ENCODE data around the gene KDM4B.

DNA sequence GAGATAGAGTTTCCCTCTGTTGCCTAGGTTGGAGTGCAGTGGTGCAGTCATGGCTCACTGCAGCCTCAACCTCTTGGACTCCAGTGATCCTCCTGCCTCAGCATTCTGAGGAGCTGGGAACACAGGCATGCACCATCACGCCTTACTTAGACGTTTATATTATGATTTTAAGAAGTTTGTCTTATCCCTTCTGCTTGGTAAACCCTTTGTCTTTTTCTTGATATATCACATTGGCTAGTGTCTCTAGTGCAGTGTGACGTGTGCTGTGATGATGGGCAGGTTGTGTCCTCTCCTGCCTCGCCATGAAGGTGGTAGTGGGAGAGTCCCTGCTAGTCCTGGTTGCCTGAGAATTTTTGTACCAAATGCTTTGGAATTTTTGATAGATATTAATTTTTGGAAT, 93.9 kb downstream of the KDM4B start:
- TF ChIP-seq, protein P1, sequence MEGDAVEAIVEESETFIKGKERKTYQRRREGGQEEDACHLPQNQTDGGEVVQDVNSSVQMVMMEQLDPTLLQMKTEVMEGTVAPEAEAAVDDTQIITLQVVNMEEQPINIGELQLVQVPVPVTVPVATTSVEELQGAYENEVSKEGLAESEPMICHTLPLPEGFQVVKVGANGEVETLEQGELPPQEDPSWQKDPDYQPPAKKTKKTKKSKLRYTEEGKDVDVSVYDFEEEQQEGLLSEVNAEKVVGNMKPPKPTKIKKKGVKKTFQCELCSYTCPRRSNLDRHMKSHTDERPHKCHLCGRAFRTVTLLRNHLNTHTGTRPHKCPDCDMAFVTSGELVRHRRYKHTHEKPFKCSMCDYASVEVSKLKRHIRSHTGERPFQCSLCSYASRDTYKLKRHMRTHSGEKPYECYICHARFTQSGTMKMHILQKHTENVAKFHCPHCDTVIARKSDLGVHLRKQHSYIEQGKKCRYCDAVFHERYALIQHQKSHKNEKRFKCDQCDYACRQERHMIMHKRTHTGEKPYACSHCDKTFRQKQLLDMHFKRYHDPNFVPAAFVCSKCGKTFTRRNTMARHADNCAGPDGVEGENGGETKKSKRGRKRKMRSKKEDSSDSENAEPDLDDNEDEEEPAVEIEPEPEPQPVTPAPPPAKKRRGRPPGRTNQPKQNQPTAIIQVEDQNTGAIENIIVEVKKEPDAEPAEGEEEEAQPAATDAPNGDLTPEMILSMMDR (IDR thresholded peaks at IDR 0.05; ENCODE audit: low read depth, low read length, missing input control) = no peak
- TF ChIP-seq HNF4G (IDR thresholded peaks at IDR 0.05) = no peak
- no peak for TF ChIP-seq EGR1 (IDR thresholded peaks at IDR 0.05; ENCODE audit: low read depth in 2 of 2)
- TF ChIP-seq, protein P2, sequence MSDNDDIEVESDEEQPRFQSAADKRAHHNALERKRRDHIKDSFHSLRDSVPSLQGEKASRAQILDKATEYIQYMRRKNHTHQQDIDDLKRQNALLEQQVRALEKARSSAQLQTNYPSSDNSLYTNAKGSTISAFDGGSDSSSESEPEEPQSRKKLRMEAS (IDR thresholded peaks at IDR 0.05) = no peak
- no peak for TF ChIP-seq FOXA1 (IDR thresholded peaks at IDR 0.05)
- TF ChIP-seq, protein P3, sequence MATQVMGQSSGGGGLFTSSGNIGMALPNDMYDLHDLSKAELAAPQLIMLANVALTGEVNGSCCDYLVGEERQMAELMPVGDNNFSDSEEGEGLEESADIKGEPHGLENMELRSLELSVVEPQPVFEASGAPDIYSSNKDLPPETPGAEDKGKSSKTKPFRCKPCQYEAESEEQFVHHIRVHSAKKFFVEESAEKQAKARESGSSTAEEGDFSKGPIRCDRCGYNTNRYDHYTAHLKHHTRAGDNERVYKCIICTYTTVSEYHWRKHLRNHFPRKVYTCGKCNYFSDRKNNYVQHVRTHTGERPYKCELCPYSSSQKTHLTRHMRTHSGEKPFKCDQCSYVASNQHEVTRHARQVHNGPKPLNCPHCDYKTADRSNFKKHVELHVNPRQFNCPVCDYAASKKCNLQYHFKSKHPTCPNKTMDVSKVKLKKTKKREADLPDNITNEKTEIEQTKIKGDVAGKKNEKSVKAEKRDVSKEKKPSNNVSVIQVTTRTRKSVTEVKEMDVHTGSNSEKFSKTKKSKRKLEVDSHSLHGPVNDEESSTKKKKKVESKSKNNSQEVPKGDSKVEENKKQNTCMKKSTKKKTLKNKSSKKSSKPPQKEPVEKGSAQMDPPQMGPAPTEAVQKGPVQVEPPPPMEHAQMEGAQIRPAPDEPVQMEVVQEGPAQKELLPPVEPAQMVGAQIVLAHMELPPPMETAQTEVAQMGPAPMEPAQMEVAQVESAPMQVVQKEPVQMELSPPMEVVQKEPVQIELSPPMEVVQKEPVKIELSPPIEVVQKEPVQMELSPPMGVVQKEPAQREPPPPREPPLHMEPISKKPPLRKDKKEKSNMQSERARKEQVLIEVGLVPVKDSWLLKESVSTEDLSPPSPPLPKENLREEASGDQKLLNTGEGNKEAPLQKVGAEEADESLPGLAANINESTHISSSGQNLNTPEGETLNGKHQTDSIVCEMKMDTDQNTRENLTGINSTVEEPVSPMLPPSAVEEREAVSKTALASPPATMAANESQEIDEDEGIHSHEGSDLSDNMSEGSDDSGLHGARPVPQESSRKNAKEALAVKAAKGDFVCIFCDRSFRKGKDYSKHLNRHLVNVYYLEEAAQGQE (IDR thresholded peaks at IDR 0.05) = no peak
- TF ChIP-seq RAD21 (IDR thresholded peaks at IDR 0.05) = no peak
- no peak for TF ChIP-seq TAF1 (conservative IDR thresholded peaks at IDR 0.05)
- TF ChIP-seq JUND (IDR thresholded peaks at IDR 0.05) = no peak
- TF ChIP-seq, protein P4, sequence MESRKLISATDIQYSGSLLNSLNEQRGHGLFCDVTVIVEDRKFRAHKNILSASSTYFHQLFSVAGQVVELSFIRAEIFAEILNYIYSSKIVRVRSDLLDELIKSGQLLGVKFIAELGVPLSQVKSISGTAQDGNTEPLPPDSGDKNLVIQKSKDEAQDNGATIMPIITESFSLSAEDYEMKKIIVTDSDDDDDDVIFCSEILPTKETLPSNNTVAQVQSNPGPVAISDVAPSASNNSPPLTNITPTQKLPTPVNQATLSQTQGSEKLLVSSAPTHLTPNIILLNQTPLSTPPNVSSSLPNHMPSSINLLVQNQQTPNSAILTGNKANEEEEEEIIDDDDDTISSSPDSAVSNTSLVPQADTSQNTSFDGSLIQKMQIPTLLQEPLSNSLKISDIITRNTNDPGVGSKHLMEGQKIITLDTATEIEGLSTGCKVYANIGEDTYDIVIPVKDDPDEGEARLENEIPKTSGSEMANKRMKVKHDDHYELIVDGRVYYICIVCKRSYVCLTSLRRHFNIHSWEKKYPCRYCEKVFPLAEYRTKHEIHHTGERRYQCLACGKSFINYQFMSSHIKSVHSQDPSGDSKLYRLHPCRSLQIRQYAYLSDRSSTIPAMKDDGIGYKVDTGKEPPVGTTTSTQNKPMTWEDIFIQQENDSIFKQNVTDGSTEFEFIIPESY (IDR thresholded peaks at IDR 0.05) = no peak
- no peak for TF ChIP-seq SP1 (IDR thresholded peaks at IDR 0.05)
- TF ChIP-seq GABPA (IDR thresholded peaks at IDR 0.05 in 1 of 2, conservative IDR thresholded peaks at IDR 0.05 in 1 of 2) = no peak
- TF ChIP-seq YY1 (IDR thresholded peaks at IDR 0.05) = no peak
- TF ChIP-seq RXRA (IDR thresholded peaks at IDR 0.05) = no peak
